Type B pancreatic cell (in vitro differentiated cells): Measurements from ENCODE around the gene ADGRE1. TPM values are rescaled to one million over a fixed set of nuclear protein-coding genes. Genes with fewer than 3 reads are reported as not detected.

Experiments used
- DNase-seq: peaks from one replicate; pipeline ENCODE4 v3.0.0; 2021; ENCODE audit warnings: mixed read lengths; ENCODE audit not compliant: unreplicated experiment; ENCODE audit errors: extremely low spot score
- H3K27ac Mint-ChIP-seq: 2 replicates; pipeline ENCODE4 v1.8.0; 2021; ENCODE audit warnings: mild to moderate bottlenecking, mixed read lengths
- H3K27me3 Mint-ChIP-seq: 2 replicates; pipeline ENCODE4 v1.8.0; 2021; ENCODE audit warnings: mixed read lengths
- H3K36me3 Mint-ChIP-seq: 2 replicates; pipeline ENCODE4 v1.8.0; 2021; ENCODE audit warnings: mixed read lengths
- H3K4me1 Mint-ChIP-seq: one replicate; pipeline ENCODE4 v1.8.0; 2021; ENCODE audit warnings: mixed read lengths; ENCODE audit not compliant: unreplicated experiment
- H3K4me3 Mint-ChIP-seq: 2 replicates; pipeline ENCODE4 v1.8.0; 2021; ENCODE audit warnings: mild to moderate bottlenecking, mixed read lengths
- H3K9me3 Mint-ChIP-seq: 2 replicates; pipeline ENCODE4 v1.8.0; 2021; ENCODE audit warnings: mixed read lengths
- total RNA-seq: library from RNA; stranded (reverse); gene quantifications from 2 replicates; pipeline ENCODE4 v1.2.1, GENCODE V29; 2021; ENCODE audit warnings: low replicate concordance
- TF ChIP-seq, protein P1 (sequence below): fragments of 200-600 bp; sonication (generic); conservative IDR thresholded peaks from 2 replicates; pipeline ENCODE4 v1.5.0; 2021; ENCODE audit warnings: antibody characterized with exemption, mild to moderate bottlenecking

ADGRE1 gene
- total RNA-seq, 1 donor from 2014 or later = not detected

DNA sequence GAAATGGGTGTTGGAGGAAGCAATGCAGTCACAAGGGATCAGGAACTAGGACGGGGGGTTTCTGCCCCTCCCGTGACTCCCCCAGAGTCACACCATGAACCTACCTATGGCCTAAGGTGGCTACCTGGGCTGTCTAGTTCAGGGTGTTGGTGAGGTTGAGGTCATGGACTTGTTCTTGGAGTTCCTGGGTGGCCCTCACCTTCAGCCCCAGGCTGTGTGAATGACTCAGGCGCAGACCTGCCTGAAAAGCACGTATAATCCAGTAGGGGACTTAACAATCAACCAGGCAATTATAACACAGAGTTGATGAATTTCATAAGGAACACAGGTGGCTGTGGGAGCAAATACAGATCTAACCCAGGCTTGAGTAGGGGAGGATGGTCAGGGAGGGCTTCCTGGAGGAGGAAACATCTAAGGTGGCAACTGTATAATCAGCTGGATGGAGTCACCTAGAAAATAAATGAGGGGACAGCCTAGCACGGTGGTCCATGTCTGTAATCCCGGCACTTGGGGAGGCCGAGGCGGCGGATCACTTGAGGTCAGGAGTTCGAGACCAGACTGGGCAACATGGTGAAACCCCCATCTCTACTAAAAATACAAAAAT is 25.6 kb upstream of the ADGRE1 start:
- Mint-ChIP-seq H3K4me3 (no peak overlapping the region), H3K27ac (no peak overlapping the region)
- TF ChIP-seq, protein P1, sequence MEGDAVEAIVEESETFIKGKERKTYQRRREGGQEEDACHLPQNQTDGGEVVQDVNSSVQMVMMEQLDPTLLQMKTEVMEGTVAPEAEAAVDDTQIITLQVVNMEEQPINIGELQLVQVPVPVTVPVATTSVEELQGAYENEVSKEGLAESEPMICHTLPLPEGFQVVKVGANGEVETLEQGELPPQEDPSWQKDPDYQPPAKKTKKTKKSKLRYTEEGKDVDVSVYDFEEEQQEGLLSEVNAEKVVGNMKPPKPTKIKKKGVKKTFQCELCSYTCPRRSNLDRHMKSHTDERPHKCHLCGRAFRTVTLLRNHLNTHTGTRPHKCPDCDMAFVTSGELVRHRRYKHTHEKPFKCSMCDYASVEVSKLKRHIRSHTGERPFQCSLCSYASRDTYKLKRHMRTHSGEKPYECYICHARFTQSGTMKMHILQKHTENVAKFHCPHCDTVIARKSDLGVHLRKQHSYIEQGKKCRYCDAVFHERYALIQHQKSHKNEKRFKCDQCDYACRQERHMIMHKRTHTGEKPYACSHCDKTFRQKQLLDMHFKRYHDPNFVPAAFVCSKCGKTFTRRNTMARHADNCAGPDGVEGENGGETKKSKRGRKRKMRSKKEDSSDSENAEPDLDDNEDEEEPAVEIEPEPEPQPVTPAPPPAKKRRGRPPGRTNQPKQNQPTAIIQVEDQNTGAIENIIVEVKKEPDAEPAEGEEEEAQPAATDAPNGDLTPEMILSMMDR = no peak

DNA sequence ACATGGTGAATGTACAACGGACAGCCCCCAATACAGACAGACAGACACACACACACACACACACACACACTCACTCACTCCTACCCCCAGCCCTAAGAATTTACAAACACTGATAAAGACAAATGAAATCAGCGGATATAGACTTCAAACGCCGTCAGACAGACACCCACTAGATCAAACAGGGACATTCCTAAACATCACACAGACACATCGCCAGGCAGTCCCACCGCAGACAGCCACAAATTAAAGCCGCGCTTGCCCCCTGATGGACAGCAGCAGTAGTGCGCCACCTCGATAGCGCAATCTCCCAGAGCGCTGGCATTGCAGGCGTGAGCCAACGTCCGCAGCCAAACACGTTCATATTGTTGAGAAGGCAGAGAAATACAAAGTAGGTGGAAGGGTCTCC is 24.7 kb upstream of the ADGRE1 start:
- Mint-ChIP-seq H3K27ac (peak overlapping the region; percentile 71), H3K4me1 (peaks cover 5% of the 10 kb centered on the region), H3K36me3 (no peaks in the 10 kb centered on the region), H3K9me3 (no peaks in the 10 kb centered on the region), H3K4me3 (peak overlapping the region; percentile 83), H3K27me3 (peaks cover 14% of the 10 kb centered on the region)
- peak; percentile 82 for DNase-seq
- TF ChIP-seq, protein P1 = peak; percentile 86

More for the DNA sequence above, 25.6 kb upstream of the ADGRE1 start:
- Mint-ChIP-seq H3K27me3 (peaks cover 17% of the 10 kb centered on the region), H3K9me3 (no peaks in the 10 kb centered on the region), H3K4me1 (peaks cover 5% of the 10 kb centered on the region), H3K36me3 (no peaks in the 10 kb centered on the region)
- DNase-seq = no peak

DNA sequence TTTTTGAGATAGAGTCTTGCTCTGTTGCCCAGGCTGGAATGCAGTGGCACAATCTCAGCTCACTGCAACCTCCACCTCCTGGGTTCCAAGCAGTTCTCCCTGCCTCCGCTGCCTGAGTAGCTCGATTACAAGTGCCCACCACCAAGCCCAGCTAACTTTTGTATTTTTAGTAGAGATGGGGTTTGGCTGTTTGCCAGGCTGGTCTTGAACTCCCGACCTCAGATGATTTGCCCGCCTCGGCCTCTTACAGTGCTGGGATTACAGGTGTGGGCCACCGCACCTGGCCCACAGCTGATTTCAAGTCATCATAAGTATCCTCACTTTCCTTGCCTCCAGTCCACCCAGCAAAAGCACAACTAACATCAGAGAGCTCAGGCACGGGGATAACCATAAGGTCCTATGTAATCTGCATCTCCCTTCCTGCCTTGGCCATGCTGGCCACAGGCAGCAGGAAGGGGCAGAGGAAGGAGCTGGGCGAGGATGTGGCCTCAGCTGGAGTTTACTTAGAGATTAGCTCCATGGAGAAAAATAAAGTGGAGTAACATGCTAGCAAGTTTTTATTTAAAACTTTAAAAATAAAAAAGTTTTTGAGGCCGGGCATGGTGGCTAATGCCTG is 22.9 kb upstream of the ADGRE1 start:
- Mint-ChIP-seq H3K27me3 (peaks cover 19% of the 10 kb centered on the region), H3K4me1 (peaks cover 5% of the 10 kb centered on the region), H3K4me3 (no peak overlapping the region), H3K27ac (no peak overlapping the region), H3K9me3 (no peaks in the 10 kb centered on the region), H3K36me3 (no peaks in the 10 kb centered on the region)
- TF ChIP-seq, protein P1 = no peak
- DNase-seq = no peak

DNA sequence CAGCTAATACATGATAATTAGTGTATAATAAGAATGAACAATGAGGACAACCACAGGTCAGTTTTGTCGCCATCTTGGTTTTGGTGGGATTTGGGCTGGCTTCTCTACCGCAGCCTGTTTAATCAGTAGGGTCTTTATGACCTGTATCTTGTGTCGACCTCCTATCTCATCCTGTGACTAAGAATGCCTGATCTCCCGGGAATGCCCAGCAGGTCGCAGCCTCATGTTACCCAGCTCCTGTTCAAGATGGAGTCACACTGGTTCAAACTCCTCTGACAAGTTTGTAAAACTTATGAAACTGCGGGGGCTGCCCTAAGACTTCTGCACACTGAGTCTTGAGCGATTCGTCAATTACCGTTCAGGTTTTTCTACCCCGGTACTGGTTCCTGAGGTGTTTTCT is 21.5 kb upstream of the ADGRE1 start:
- DNase-seq = no peak
- no peak overlapping the region for H3K4me3 Mint-ChIP-seq
- TF ChIP-seq, protein P1 = no peak
- H3K36me3 Mint-ChIP-seq = no peaks in the 10 kb centered on the region
- peaks cover 3% of the 10 kb centered on the region for H3K9me3 Mint-ChIP-seq
- no peak overlapping the region for H3K27ac Mint-ChIP-seq
- peaks cover 5% of the 10 kb centered on the region for H3K4me1 Mint-ChIP-seq
- H3K27me3 Mint-ChIP-seq = peaks cover 19% of the 10 kb centered on the region

DNA sequence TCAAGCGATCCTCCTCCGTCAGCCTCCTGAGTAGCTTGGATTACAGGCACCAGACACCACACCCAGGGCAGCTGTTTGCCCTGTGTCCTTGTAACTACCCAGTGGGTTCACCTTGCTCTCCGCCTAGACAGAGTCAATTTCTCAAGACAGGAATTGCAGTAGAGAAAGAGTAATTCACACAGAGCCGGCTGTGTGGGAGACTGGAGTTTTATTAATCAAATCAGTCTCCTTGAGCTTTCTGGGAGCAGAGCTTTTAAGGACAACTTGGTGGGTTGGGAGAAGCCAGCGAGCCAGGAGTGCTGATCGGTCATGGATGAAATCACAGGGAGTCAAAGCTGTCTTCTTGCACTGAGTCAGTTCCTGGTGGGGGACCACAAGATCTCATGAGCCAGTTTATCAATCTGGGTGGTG is 20.6 kb upstream of the ADGRE1 start:
- peaks cover 4% of the 10 kb centered on the region for H3K9me3 Mint-ChIP-seq
- peaks cover 5% of the 10 kb centered on the region for H3K4me1 Mint-ChIP-seq
- no peak for DNase-seq
- TF ChIP-seq, protein P1 = no peak
- no peaks in the 10 kb centered on the region for H3K36me3 Mint-ChIP-seq
- no peak overlapping the region for H3K27ac Mint-ChIP-seq
- H3K27me3 Mint-ChIP-seq = peaks cover 19% of the 10 kb centered on the region
- H3K4me3 Mint-ChIP-seq = no peak overlapping the region
